GM18907 (cell line): ENCODE results near the gene TTLL8.

Experiments used
- ATAC-seq: cut with Tn5 transposase; IDR thresholded peaks from one replicate; pipeline ENCODE4 v1.9.1; 2021; ENCODE audit warnings: mild to moderate bottlenecking, moderate library complexity; ENCODE audit not compliant: unreplicated experiment

TTLL8 gene

GRCh38 chr22:50022171-50022819, 35.8 kb downstream of the TTLL8 start:
- no peak for ATAC-seq

GRCh38 chr22:50020606-50021005, 37.5 kb downstream of the TTLL8 start:
- ATAC-seq = no peak

- ATAC-seq = no peak
Measured at GRCh38 chr22:50019316-50019715, 38.8 kb downstream of the TTLL8 start.

GRCh38 chr22:50018608-50019285, 39.4 kb downstream of the TTLL8 start:
- no peak for ATAC-seq

- ATAC-seq = no peak
Measured at GRCh38 chr22:50017701-50018224, 40.3 kb downstream of the TTLL8 start.

GRCh38 chr22:50016988-50017700, 41.0 kb downstream of the TTLL8 start:
- ATAC-seq = no peak

GRCh38 chr22:50016308-50016987, 41.6 kb downstream of the TTLL8 start:
- no peak for ATAC-seq

- no peak for ATAC-seq
Measured at GRCh38 chr22:50015451-50016307, 42.4 kb downstream of the TTLL8 start.

- no peak for ATAC-seq
Measured at GRCh38 chr22:50014655-50015401, 43.3 kb downstream of the TTLL8 start.

- ATAC-seq = no peak
Measured at GRCh38 chr22:50014053-50014501, 44.0 kb downstream of the TTLL8 start.

- ATAC-seq = no peak
Measured at GRCh38 chr22:50012211-50013181, 45.6 kb downstream of the TTLL8 start, which contains the start of gene IL17REL. Gene IL17REL, minus strand, starts transcription at chr22:50012765. Its CDS starts 119 bp downstream, at chr22:50012646.

GRCh38 chr22:50011447-50012210, 46.5 kb downstream of the TTLL8 start:
- ATAC-seq = no peak

GRCh38 chr22:50010676-50011446, 47.2 kb downstream of the TTLL8 start:
- no peak for ATAC-seq

GRCh38 chr22:50009765-50010675, 48.1 kb downstream of the TTLL8 start:
- no peak for ATAC-seq

GRCh38 chr22:50009251-50009650, 48.8 kb downstream of the TTLL8 start:
- no peak for ATAC-seq
